ENCODE results near the gene ME3. TPM values are rescaled to one million over a fixed set of nuclear protein-coding genes. Genes with fewer than 3 reads are reported as not detected.

ME3 gene
- total RNA-seq, 1 experiment from 2014 or later: 1.8 TPM

DNA sequence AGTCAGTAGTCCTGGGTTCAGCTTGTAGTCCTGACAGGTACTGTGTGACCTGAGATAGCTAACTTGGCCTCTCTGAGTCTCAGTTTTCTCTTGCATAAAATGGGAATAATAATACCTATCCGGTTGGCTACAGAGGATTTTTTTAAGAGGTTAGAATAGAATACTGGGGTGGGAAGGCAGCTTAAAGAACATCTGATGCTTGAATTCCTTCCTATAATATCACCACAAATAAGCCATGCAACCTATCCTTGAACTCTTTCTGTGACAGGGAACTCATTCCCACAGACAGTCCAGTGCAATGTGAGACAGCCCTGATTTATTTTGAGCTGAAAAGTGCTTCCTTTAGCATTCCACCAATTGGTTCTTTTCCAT lies 187.6 kb downstream of the ME3 start:
- ATAC-seq (no peak), DNase-seq (ENCODE audit: low spot score) (no peak)
- TF ChIP-seq CTCF (IDR thresholded peaks at IDR 0.05): no peak
- no peak for TF ChIP-seq ESRRA (CRISPR knock-in tag; IDR thresholded peaks at IDR 0.05; ENCODE audit: borderline replicate concordance)
- no peak for TF ChIP-seq MAX (CRISPR knock-in tag; IDR thresholded peaks at IDR 0.05)
- no peak for TF ChIP-seq ZNF121 (CRISPR knock-in tag; IDR thresholded peaks at IDR 0.05)
- no peak for TF ChIP-seq ZBTB21 (CRISPR knock-in tag; IDR thresholded peaks at IDR 0.05; ENCODE audit: borderline replicate concordance)
- TF ChIP-seq NR1H2 (CRISPR knock-in tag; IDR thresholded peaks at IDR 0.05): no peak
- TF ChIP-seq, protein P1, sequence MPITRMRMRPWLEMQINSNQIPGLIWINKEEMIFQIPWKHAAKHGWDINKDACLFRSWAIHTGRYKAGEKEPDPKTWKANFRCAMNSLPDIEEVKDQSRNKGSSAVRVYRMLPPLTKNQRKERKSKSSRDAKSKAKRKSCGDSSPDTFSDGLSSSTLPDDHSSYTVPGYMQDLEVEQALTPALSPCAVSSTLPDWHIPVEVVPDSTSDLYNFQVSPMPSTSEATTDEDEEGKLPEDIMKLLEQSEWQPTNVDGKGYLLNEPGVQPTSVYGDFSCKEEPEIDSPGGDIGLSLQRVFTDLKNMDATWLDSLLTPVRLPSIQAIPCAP (CRISPR knock-in tag; IDR thresholded peaks at IDR 0.05): no peak
- Mint-ChIP-seq H3K4me3 (no peak overlapping the region), H3K4me1 (no peaks in the 10 kb centered on the region), H3K36me3 (no peaks in the 10 kb centered on the region), H3K27me3 (ENCODE audit: low read depth) (no peaks in the 10 kb centered on the region), H3K27ac (no peak overlapping the region), H3K9me3 (no peaks in the 10 kb centered on the region)
- CTCF ChIA-PET: interaction anchor here (1.4 kb wide), 1 partner anchor 87 kb away, joined by 3 read pairs; no protein-coding TSS in a partner anchor
- POLR2A ChIA-PET: no interaction called here

DNA sequence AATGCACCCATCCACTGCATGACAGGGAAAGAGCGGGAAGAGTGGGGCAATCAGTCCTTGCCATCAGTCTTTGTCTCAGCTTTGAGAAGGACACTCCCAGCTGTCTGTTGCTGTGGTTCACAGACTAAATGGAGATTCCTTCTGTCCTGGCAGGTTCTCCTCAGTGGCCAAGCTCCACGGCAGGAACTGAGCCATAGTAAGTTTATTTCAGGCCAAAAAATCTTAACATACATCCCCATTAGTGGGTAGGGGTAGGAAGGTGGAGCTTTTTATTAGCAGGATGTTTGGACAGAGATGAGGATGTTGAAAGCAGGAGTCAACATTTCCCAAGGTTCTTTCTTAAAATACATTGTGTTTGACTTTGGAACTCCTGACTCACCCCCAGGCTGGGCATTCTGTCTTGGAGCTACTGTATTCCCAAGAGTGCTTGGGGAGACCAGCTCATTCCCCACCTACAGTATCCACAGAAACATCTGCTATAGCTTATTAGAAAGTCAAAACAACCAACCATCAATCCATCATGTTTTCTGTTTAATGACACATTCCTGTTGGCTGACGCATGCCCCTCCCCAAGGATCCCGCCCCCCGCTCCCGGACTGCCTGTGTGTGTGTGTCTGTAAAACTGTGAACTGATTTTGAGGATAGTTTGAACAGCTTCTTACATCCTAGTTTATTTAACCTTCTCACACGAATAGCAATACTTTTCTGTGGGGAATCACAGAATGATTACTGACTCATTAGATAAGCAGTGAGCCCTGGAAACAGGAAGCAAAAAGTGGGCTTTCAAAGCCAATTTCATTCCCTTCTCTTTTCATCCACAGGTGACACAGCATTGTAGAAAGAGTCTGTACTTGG lies 188.2 kb downstream of the ME3 start:
- POLR2A ChIA-PET: no interaction called here
- Mint-ChIP-seq H3K36me3 (no peaks in the 10 kb centered on the region), H3K4me3 (no peak overlapping the region), H3K9me3 (no peaks in the 10 kb centered on the region), H3K27me3 (ENCODE audit: low read depth) (no peaks in the 10 kb centered on the region), H3K4me1 (no peaks in the 10 kb centered on the region), H3K27ac (no peak overlapping the region)
- TF ChIP-seq FOXP1 (CRISPR knock-in tag; IDR thresholded peaks at IDR 0.05; ENCODE audit: borderline replicate concordance): no peak
- TF ChIP-seq NFYB (CRISPR knock-in tag; conservative IDR thresholded peaks at IDR 0.05; ENCODE audit: low read depth): no peak
- no peak for TF ChIP-seq MYBL2 (CRISPR knock-in tag; IDR thresholded peaks at IDR 0.05)
- TF ChIP-seq, protein P2, sequence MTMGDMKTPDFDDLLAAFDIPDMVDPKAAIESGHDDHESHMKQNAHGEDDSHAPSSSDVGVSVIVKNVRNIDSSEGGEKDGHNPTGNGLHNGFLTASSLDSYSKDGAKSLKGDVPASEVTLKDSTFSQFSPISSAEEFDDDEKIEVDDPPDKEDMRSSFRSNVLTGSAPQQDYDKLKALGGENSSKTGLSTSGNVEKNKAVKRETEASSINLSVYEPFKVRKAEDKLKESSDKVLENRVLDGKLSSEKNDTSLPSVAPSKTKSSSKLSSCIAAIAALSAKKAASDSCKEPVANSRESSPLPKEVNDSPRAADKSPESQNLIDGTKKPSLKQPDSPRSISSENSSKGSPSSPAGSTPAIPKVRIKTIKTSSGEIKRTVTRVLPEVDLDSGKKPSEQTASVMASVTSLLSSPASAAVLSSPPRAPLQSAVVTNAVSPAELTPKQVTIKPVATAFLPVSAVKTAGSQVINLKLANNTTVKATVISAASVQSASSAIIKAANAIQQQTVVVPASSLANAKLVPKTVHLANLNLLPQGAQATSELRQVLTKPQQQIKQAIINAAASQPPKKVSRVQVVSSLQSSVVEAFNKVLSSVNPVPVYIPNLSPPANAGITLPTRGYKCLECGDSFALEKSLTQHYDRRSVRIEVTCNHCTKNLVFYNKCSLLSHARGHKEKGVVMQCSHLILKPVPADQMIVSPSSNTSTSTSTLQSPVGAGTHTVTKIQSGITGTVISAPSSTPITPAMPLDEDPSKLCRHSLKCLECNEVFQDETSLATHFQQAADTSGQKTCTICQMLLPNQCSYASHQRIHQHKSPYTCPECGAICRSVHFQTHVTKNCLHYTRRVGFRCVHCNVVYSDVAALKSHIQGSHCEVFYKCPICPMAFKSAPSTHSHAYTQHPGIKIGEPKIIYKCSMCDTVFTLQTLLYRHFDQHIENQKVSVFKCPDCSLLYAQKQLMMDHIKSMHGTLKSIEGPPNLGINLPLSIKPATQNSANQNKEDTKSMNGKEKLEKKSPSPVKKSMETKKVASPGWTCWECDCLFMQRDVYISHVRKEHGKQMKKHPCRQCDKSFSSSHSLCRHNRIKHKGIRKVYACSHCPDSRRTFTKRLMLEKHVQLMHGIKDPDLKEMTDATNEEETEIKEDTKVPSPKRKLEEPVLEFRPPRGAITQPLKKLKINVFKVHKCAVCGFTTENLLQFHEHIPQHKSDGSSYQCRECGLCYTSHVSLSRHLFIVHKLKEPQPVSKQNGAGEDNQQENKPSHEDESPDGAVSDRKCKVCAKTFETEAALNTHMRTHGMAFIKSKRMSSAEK (CRISPR knock-in tag; IDR thresholded peaks at IDR 0.05; ENCODE audit: borderline replicate concordance): no peak
- no peak for TF ChIP-seq IRF2 (CRISPR knock-in tag; IDR thresholded peaks at IDR 0.05; ENCODE audit: borderline replicate concordance, low read depth)
- TF ChIP-seq ZNF425 (CRISPR knock-in tag; conservative IDR thresholded peaks at IDR 0.05): no peak
- TF ChIP-seq CTCF (IDR thresholded peaks at IDR 0.05): no peak
- no peak for TF ChIP-seq ZNF317 (CRISPR knock-in tag; IDR thresholded peaks at IDR 0.05; ENCODE audit: borderline replicate concordance, low read depth)
- no peak for TF ChIP-seq CREM (CRISPR knock-in tag; IDR thresholded peaks at IDR 0.05)
- ATAC-seq (no peak; the same call in 1 of the 2 replicates), DNase-seq (ENCODE audit: low spot score) (no peak)
- CTCF ChIA-PET: interaction anchor here (1.4 kb wide), 1 partner anchor 88 kb away, joined by 3 read pairs; no protein-coding TSS in a partner anchor
